ENCODE data around the gene RNF150.
"Not testable (repeated sequence)": the region's sequence is repeated elsewhere in the genome, so short reads cannot be mapped to it uniquely, and the experiment has no call there.

The RNF150 gene

DNA sequence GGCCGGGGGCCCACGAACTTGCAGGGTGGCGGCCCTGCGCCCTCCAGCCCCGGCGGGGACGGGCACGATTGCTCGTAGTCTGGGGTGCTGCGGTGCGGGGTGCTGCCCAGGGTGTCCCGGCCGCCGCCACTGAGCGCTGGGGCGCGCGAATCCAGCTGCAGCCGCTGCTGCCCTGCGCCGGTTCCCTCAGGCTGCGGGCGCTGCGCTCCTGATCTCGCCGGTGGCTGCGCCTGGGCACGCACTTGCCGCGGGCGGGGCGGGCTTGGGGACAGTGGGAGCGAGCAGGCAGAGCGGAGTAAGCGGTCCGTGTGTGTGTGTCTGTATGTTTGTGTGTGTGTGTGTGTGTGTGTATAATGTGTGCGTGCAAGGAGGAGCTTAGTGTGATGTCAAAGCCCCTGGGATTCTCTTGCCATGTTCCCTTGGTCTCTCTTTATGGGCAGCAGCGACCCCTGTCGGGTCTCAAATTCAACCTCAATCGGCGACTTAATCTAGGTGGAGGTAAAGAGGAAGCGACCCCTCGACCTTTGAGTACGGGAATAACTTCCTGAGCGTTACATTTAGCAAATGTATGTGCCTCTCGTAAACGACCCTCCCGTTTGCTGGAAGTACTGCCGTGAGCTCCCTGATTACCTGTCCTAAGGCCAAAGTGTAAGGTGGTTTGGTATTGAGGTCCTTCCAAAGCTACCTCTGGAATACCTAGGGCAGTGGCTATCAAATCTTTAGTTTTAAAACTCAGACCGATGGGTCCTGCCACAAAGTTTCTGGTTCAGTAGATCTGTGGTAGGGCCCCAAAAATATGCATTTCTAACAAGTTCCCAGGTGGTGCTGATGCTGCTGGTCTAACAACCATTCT lies at the start of gene RNF150:
Gene RNF150, minus strand, starts transcription at position 324 of the 853 bp plus-strand sequence.
- peak; percentile 47 for FAIRE-seq

- no peak for FAIRE-seq
These were observed 47.9 kb upstream of the RNF150 start for GRCh38 chr4:141180991-141181761.

GRCh38 chr4:141179474-141180373 lies 46.5 kb upstream of the RNF150 start:
- no peak for FAIRE-seq

- FAIRE-seq = no peak
These were observed 43.9 kb upstream of the RNF150 start for GRCh38 chr4:141177171-141177570.

DNA sequence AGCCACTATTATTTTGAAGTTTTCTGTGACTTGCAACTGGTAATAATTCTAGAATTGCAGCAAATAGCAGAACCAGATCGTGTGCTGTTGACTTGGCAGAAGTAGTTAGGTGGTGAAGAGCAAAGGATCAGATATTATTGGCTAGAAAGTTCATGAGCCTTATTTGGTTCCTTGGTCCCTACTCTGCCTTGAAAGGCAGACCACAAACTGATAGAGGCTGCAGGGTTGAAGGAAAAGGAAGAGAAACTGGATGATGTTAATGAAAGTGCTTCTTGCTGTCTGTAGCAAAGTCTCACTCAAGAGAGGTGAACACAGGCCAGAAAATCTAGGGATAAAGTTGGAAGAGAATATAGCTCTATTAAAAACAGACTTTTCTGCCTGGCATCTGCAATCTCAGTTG lies 41.2 kb upstream of the RNF150 start:
- FAIRE-seq = no peak

DNA sequence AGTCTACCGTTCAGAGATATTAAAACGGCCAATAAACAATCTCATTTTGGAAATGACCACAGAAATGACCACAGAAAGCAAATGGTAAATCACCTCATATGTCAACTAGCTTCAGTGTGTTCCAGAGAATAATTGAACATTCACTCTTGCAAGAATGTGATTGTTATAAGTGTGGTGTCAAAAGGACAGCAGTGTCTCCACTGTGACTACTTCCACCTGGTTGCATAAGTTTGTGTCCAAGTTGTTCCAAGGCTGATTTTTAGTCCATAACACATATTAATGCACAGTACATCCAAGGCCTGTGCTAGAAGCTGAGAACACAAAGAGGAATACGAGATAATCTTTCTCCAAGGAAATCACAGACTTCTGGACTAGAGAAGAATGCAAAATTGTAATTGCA lies 37.4 kb upstream of the RNF150 start:
- no peak for FAIRE-seq

GRCh38 chr4:141169391-141169790 lies 36.1 kb upstream of the RNF150 start:
- no peak for FAIRE-seq

DNA sequence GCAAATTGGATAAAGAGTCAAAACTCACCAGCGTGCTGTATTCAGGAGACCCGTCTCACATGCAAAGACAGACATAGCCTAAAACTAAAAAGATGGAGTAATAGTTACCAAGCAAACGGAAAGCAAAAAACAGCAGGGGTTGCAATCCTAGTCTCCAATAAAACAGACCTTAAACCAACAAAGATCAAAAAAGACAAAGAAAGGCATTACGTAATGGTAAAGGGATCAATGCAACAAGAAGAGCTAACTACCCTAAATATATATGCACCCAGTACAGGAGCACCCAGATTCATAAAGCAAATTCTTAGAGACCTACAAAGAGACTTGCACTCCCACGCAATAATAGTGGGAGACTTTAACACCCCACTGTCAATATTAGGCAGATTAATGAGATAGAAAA lies 31.7 kb upstream of the RNF150 start:
- FAIRE-seq = not testable (repeated sequence)

DNA sequence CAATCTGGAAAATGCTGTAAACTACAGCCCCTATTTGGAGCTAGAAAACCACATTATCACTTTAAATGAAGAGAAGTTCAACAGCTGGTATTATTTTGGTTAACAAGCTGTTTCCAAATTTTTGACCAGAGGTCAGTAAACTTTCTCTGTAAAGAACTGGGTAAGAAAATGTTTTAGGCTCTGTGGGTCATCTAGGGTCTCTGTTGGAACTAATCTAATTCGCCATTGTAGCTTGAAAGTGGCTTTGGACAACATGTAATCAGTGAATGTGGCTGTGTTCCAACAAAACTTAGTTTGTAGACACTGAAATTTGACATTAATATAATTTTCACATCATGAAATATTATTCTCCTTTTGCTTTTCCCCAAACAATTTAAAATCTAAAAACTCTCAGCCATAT lies 25.8 kb upstream of the RNF150 start:
- no peak for FAIRE-seq

- FAIRE-seq = peak; percentile 98
These were observed 24.9 kb upstream of the RNF150 start for GRCh38 chr4:141158219-141158618.

DNA sequence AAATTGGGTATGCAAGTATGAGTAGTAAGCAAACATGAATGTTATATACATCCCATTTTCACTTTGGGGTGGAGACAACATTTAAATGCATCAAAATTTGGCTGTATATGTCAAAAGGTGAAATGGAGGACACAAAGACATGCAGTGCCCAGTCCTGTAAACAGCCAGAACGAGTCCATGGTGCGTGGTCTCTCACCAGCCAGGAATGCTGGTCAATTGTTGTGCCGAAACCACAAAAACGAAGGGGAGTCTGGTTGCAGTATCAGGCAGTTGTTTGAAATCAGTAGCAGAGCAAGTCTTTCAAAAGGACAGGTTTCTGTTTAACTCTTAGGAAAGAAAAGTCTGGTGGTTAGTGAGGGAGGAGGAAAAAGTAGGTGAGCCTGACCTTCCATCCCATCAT lies 22.3 kb upstream of the RNF150 start:
- FAIRE-seq = no peak

DNA sequence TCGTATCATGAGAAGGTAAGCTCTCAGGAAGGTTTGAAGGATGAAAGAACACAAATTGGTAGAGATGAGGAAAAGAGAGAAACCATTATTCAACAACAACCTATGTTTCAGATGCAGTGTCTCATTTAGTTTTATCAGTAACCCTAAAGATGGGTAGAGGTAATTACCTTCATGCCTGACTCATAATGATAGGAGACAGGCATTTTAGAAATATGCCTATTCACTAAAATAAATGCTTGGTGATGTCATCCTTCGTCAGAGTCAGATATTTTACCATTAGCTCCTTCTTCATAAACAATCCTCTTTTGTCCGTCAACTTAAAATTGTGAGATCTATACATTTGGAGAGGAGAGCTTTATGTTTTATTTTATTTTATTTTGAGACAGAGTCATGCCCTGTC lies 21.5 kb upstream of the RNF150 start:
- FAIRE-seq = no peak

- no peak for FAIRE-seq
These were observed 20.7 kb upstream of the RNF150 start for GRCh38 chr4:141153751-141154510.

- FAIRE-seq = no peak
These were observed 10.9 kb upstream of the RNF150 start for GRCh38 chr4:141144207-141144606.

DNA sequence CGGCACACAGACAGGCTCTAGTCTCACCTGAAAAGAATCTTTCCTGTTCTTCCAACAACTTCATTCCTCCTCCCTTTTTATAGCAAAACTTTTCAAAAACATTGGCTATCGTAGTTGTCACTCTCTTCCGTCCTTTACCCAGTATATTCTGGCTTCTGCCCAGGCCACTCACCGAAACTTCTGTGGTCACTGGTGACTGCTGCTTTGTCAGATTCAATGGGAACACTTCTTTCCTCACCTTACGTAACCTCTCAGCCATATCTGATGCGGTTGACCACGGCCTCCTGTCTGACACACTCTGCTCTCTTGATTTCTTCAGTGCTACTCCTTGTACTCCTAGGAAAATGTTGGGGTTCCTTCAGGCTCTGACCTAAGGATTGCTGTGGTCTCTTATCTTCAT lies 9.2 kb upstream of the RNF150 start:
- FAIRE-seq = no peak

GRCh38 chr4:141140391-141141200 lies 7.3 kb upstream of the RNF150 start:
- FAIRE-seq = no peak

- FAIRE-seq = no peak
These were observed 1.0 kb upstream of the RNF150 start for GRCh38 chr4:141133999-141134995.

DNA sequence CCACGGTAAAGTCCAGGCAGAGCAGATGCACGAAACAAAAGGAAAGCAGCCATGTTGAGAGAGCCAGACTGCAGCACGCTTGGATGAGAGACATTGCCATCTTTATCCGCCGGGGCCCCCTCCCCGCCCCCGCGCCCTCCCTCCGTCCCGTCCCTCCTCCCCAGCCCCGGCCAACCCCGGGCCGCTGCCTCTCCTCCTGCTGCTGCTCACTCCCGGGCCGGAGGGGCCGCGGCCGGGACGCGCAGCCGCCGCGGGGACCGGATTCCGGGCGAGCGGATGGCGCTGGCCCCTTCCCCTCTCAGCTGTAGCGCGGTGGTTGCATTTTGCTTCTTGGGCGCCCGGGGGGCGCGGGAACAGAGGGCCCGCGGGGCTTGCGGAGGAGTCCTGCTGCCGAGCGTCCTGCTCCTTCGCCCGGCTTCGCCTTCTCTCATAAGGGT lies 542 bp downstream of the RNF150 start:
- FAIRE-seq = no peak

DNA sequence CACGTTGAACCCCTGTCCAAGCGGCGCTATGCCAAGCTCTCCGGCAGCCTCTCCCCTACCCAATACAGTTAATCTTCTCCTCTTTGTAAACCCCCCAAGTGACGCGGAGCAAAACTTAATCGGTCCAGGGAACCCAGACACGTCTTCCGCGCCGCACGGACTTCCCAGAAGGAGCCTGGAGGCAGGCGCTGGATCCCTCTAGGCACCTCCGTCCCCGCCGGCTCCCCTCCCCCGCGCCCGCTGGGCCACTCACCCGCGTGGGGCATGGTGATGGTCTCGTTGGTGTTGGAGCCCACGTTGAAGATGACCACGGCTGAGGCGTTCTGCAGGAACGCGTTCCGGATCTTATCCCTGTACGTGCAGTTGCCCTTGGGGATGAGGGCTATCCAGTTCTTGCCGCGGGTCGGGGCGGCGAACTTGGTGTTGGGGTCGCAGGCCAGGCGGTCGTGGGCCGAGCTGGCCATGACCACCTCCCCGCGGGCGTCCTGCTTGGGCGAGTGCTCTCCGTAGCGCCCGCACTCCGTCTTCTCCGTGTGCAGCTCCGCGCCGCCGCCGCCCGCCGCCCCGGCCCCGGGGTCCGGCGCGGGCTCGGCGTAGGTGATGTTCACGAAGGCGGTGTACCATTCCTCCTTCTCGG lies 1.1 kb downstream of the RNF150 start:
- no peak for FAIRE-seq

GRCh38 chr4:141131723-141132071 lies 1.6 kb downstream of the RNF150 start:
- FAIRE-seq = no peak
